Measurements from ENCODE around the gene SLC12A6. TPM values are rescaled to one million over a fixed set of nuclear protein-coding genes. Genes with fewer than 3 reads are reported as not detected.

SLC12A6 gene
- total RNA-seq, 1 experiment from 2014 or later = 8.9 TPM

GRCh38 chr15:34334672-34335071 lies 2.9 kb downstream of the SLC12A6 start:
- Histone ChIP-seq H3K9me3 (no peaks in the 10 kb centered on the region), H3K27me3 (replicated peaks; ENCODE audit: control insufficient read depth, insufficient read depth, low read length) (no peaks in the 10 kb centered on the region), H3K36me3 (ENCODE audit: control insufficient read depth, insufficient read depth, low read length) (no peaks in the 10 kb centered on the region), H3K4me1 (no peaks in the 10 kb centered on the region), H3K4me3 (ENCODE audit: low read depth, low read length) (no peak overlapping the region)
- H3K4me3 Mint-ChIP-seq (ENCODE audit: unreplicated experiment) = no peak overlapping the region
- ChIA-PET CTCF (no interaction called here), POLR2A (no interaction called here)
- no peak overlapping the region for H3K27ac Mint-ChIP-seq (ENCODE audit: unreplicated experiment)
- H3K27me3 Mint-ChIP-seq (ENCODE audit: insufficient read depth, unreplicated experiment) = no peaks in the 10 kb centered on the region
- BruUV-seq (replicated peaks) = no TSS peak
- H3K9me3 Mint-ChIP-seq (ENCODE audit: unreplicated experiment) = no peaks in the 10 kb centered on the region
- TF ChIP-seq, protein P1, sequence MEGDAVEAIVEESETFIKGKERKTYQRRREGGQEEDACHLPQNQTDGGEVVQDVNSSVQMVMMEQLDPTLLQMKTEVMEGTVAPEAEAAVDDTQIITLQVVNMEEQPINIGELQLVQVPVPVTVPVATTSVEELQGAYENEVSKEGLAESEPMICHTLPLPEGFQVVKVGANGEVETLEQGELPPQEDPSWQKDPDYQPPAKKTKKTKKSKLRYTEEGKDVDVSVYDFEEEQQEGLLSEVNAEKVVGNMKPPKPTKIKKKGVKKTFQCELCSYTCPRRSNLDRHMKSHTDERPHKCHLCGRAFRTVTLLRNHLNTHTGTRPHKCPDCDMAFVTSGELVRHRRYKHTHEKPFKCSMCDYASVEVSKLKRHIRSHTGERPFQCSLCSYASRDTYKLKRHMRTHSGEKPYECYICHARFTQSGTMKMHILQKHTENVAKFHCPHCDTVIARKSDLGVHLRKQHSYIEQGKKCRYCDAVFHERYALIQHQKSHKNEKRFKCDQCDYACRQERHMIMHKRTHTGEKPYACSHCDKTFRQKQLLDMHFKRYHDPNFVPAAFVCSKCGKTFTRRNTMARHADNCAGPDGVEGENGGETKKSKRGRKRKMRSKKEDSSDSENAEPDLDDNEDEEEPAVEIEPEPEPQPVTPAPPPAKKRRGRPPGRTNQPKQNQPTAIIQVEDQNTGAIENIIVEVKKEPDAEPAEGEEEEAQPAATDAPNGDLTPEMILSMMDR (IDR thresholded peaks at IDR 0.05; ENCODE audit: insufficient read depth in 1 of 2, low read depth in 1 of 2, low read length in 1 of 2, severe bottlenecking in 1 of 2, unreplicated experiment in 1 of 2) = no peak
- DNase-seq = no peak
- peaks cover 19% of the 10 kb centered on the region for H3K36me3 Mint-ChIP-seq (ENCODE audit: insufficient read depth, unreplicated experiment)
- intact Hi-C loops (cut with micrococcal nuclease; ENCODE audit: unreplicated experiment) = no loop called here
- no peaks in the 10 kb centered on the region for H3K4me1 Mint-ChIP-seq (ENCODE audit: low read depth, unreplicated experiment)

DNA sequence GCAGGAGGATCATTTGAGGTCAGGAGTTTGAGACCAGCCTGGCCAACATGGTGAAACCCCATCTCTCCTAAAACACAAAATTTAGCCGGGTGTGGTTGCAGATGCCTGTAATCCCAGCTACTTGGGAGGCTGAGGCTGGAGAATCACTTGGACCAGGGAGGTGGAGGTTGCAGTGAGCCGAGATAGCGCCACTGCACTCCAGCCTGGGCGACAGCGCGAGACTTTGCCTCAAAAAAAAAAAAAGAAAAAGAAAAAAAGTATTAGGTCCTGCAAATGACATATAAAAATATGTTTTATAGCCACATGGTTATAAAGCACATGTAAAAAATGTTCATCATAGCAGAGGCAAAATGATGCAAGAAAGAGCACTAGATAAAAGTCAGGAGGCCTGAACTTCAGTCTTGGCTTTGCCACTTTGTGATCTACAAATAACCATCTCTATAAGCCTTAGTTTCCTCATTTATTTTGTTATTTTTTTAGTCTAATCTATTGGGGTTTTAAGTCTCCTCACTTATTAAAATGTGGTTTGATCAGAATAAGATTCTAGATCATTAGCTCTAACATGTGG lies 4.9 kb downstream of the SLC12A6 start:
- no peak for DNase-seq
- H3K9me3 ChIP-seq = no peaks in the 10 kb centered on the region
- POLR2A ChIA-PET = interaction anchor here (0.6 kb wide), 1 partner anchor 13 kb away, joined by 13 read pairs; no protein-coding TSS in a partner anchor
- no peaks in the 10 kb centered on the region for H3K4me1 ChIP-seq
- Mint-ChIP-seq H3K27me3 (ENCODE audit: insufficient read depth, unreplicated experiment) (no peaks in the 10 kb centered on the region), H3K4me3 (ENCODE audit: unreplicated experiment) (no peak overlapping the region), H3K27ac (ENCODE audit: unreplicated experiment) (no peak overlapping the region), H3K36me3 (ENCODE audit: insufficient read depth, unreplicated experiment) (peaks cover 9% of the 10 kb centered on the region), H3K4me1 (ENCODE audit: low read depth, unreplicated experiment) (no peaks in the 10 kb centered on the region), H3K9me3 (ENCODE audit: unreplicated experiment) (no peaks in the 10 kb centered on the region)
- intact Hi-C loops (cut with micrococcal nuclease; ENCODE audit: unreplicated experiment) = no loop called here
- H3K36me3 ChIP-seq (ENCODE audit: control insufficient read depth, insufficient read depth, low read length) = no peaks in the 10 kb centered on the region
- H3K4me3 ChIP-seq (ENCODE audit: low read depth, low read length) = no peak overlapping the region
- TF ChIP-seq, protein P1 (IDR thresholded peaks at IDR 0.05; ENCODE audit: insufficient read depth in 1 of 2, low read depth in 1 of 2, low read length in 1 of 2, severe bottlenecking in 1 of 2, unreplicated experiment in 1 of 2) = no peak
- BruUV-seq (replicated peaks) = no TSS peak
- CTCF ChIA-PET = no interaction called here
- H3K27me3 ChIP-seq (replicated peaks; ENCODE audit: control insufficient read depth, insufficient read depth, low read length) = no peaks in the 10 kb centered on the region

- BruUV-seq (replicated peaks) = no TSS peak
- Mint-ChIP-seq H3K9me3 (ENCODE audit: unreplicated experiment) (no peaks in the 10 kb centered on the region), H3K27ac (ENCODE audit: unreplicated experiment) (no peak overlapping the region), H3K36me3 (ENCODE audit: insufficient read depth, unreplicated experiment) (peaks cover under 1% of the 10 kb centered on the region), H3K27me3 (ENCODE audit: insufficient read depth, unreplicated experiment) (no peaks in the 10 kb centered on the region), H3K4me3 (ENCODE audit: unreplicated experiment) (no peak overlapping the region), H3K4me1 (ENCODE audit: low read depth, unreplicated experiment) (no peaks in the 10 kb centered on the region)
- no peak overlapping the region for H3K4me3 ChIP-seq (ENCODE audit: low read depth, low read length)
- DNase-seq = no peak
- no peaks in the 10 kb centered on the region for H3K9me3 ChIP-seq
- ChIA-PET CTCF (no interaction called here), POLR2A (no interaction called here)
- H3K4me1 ChIP-seq = no peaks in the 10 kb centered on the region
- intact Hi-C loops (cut with micrococcal nuclease; ENCODE audit: unreplicated experiment) = no loop called here
- TF ChIP-seq, protein P1 (IDR thresholded peaks at IDR 0.05; ENCODE audit: insufficient read depth in 1 of 2, low read depth in 1 of 2, low read length in 1 of 2, severe bottlenecking in 1 of 2, unreplicated experiment in 1 of 2) = no peak
- H3K36me3 ChIP-seq (ENCODE audit: control insufficient read depth, insufficient read depth, low read length) = no peaks in the 10 kb centered on the region
- H3K27me3 ChIP-seq (replicated peaks; ENCODE audit: control insufficient read depth, insufficient read depth, low read length) = no peaks in the 10 kb centered on the region
These were observed 5.8 kb downstream of the SLC12A6 start for GRCh38 chr15:34331809-34332208.

Measured in Caco-2 (cell line).